Uterus (tissue), 4 donors: ENCODE results near the gene PRKAR1B. TPM values are rescaled to one million over a fixed set of nuclear protein-coding genes. Genes with fewer than 3 reads are reported as not detected.

ENCODE experiments used
- DNase-seq, 2 donors: peaks; one replicate each; pipeline ENCODE4 v3.0.0-alpha.2; 2019 to 2020
- H3K27ac ChIP-seq, 2 donors: fragments of 200-600 bp; sonication (generic); 1 replicate in 1 of 2; 2 replicates in 1 of 2; pipeline ENCODE4 v1.5.1; 2016 to 2018
- H3K27me3 ChIP-seq, 2 donors: fragments of 200-600 bp; sonication (generic); one replicate each; pipeline ENCODE4 v1.5.1; 2018 to 2019; ENCODE audit warnings: control low read depth in 1 of 2
- H3K36me3 ChIP-seq, 2 donors: fragments of 200-600 bp; sonication (generic); one replicate each; pipeline ENCODE4 v1.5.1; 2019; ENCODE audit warnings: control low read depth in 1 of 2
- H3K4me1 ChIP-seq, 2 donors: fragments of 200-600 bp; sonication (generic); one replicate each; pipeline ENCODE4 v1.5.1; 2018 to 2019; ENCODE audit warnings: control low read depth in 1 of 2
- H3K4me3 ChIP-seq, 2 donors: fragments of 200-600 bp; sonication (generic); 1 replicate in 1 of 2; 2 replicates in 1 of 2; pipeline ENCODE4 v1.5.1; 2018 to 2019; ENCODE audit warnings: mild to moderate bottlenecking in 1 of 2
- H3K9me3 ChIP-seq, 2 donors: fragments of 200-600 bp; sonication (generic); one replicate each; pipeline ENCODE4 v1.5.1; 2019; ENCODE audit warnings: control low read depth in 1 of 2
- POLR2A ChIP-seq, 2 donors: fragments of 450-650 bp; IDR thresholded peaks; one replicate each; pipeline ENCODE4 v1.6.1; 2016; ENCODE audit warnings: antibody characterized with exemption in 2 of 2, mild to moderate bottlenecking in 1 of 2, moderate library complexity in 1 of 2
- intact Hi-C: fragments of 100-400 bp; cut with DNase I; formaldehyde crosslinking; loops from one replicate; pipeline ENCODE4 v1.15.1; 2023; ENCODE audit warnings: low total_unique reads
- total RNA-seq, 4 donors: library from RNA; depleted of rRNA in 3 of 4; stranded (reverse); fragments of >200 nt in 3 of 4; gene quantifications; one replicate each; pipeline versions ENCODE4 v1.1.0 to v1.2.4, GENCODE V29; 2014 to 2023
- TF ChIP-seq, protein P1 (sequence below), 4 experiments: fragments of 200-600 bp in 2 of 4; fragments of 450-650 bp in 2 of 4; sonication (generic) in 2 of 4; IDR thresholded peaks; one replicate each; pipeline ENCODE4 v1.5.1; 2016 to 2019; ENCODE audit warnings: antibody characterized with exemption in 4 of 4, mild to moderate bottlenecking in 2 of 4, moderate library complexity in 1 of 4
- donor health status: DM: yes; HTN: yes; CAD: no.

Gene PRKAR1B
- total RNA-seq, 4 donors from 2014 or later, result 1.0 to 45.2 (median 28.7) TPM

GRCh38 chr7:532379-533143 is 194.5 kb downstream of the PRKAR1B start:
- intact Hi-C loops, result no loop called here
- no peaks in the 10 kb centered on the region for H3K27me3 ChIP-seq
- DNase-seq, result no peak
- no peaks in the 10 kb centered on the region for H3K9me3 ChIP-seq
- no peak overlapping the region for H3K4me3 ChIP-seq
- TF ChIP-seq, protein P1, sequence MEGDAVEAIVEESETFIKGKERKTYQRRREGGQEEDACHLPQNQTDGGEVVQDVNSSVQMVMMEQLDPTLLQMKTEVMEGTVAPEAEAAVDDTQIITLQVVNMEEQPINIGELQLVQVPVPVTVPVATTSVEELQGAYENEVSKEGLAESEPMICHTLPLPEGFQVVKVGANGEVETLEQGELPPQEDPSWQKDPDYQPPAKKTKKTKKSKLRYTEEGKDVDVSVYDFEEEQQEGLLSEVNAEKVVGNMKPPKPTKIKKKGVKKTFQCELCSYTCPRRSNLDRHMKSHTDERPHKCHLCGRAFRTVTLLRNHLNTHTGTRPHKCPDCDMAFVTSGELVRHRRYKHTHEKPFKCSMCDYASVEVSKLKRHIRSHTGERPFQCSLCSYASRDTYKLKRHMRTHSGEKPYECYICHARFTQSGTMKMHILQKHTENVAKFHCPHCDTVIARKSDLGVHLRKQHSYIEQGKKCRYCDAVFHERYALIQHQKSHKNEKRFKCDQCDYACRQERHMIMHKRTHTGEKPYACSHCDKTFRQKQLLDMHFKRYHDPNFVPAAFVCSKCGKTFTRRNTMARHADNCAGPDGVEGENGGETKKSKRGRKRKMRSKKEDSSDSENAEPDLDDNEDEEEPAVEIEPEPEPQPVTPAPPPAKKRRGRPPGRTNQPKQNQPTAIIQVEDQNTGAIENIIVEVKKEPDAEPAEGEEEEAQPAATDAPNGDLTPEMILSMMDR (IDR thresholded peaks at IDR 0.05), result no peak
- no peak for TF ChIP-seq POLR2A (IDR thresholded peaks at IDR 0.05)
- H3K4me1 ChIP-seq, result no peaks in the 10 kb centered on the region
- H3K27ac ChIP-seq, result no peak overlapping the region
- H3K36me3 ChIP-seq, result no peaks in the 10 kb centered on the region

GRCh38 chr7:531777-532176 is 195.3 kb downstream of the PRKAR1B start:
- no peak for DNase-seq
- H3K9me3 ChIP-seq, result no peaks in the 10 kb centered on the region
- TF ChIP-seq POLR2A (IDR thresholded peaks at IDR 0.05), result no peak
- TF ChIP-seq, protein P1 (IDR thresholded peaks at IDR 0.05), result no peak
- no peaks in the 10 kb centered on the region for H3K27me3 ChIP-seq
- no peak overlapping the region for H3K4me3 ChIP-seq
- no peak overlapping the region for H3K27ac ChIP-seq
- intact Hi-C loops, result no loop called here
- H3K36me3 ChIP-seq, result no peaks in the 10 kb centered on the region
- H3K4me1 ChIP-seq, result no peaks in the 10 kb centered on the region

GRCh38 chr7:528451-528850 is 198.6 kb downstream of the PRKAR1B start:
- no peak overlapping the region for H3K4me3 ChIP-seq
- intact Hi-C loops, result no loop called here
- no peak for TF ChIP-seq POLR2A (IDR thresholded peaks at IDR 0.05)
- TF ChIP-seq, protein P1 (IDR thresholded peaks at IDR 0.05), result no peak

GRCh38 chr7:527723-528122 is 199.4 kb downstream of the PRKAR1B start:
- H3K9me3 ChIP-seq, result no peaks in the 10 kb centered on the region
- H3K4me3 ChIP-seq, result no peak overlapping the region
- H3K27ac ChIP-seq, result no peak overlapping the region
- TF ChIP-seq POLR2A (IDR thresholded peaks at IDR 0.05), result no peak
- TF ChIP-seq, protein P1 (IDR thresholded peaks at IDR 0.05), result no peak
- H3K36me3 ChIP-seq, result no peaks in the 10 kb centered on the region
- peaks cover 0 to 2% of the 10 kb centered on the region in 2 donors for H3K27me3 ChIP-seq
- no peaks in the 10 kb centered on the region for H3K4me1 ChIP-seq
- intact Hi-C loops, result no loop called here
- DNase-seq, result no peak

More at GRCh38 chr7:528451-528850, 198.6 kb downstream of the PRKAR1B start:
- Histone ChIP-seq H3K27me3 (no peaks in the 10 kb centered on the region), H3K4me1 (no peaks in the 10 kb centered on the region), H3K36me3 (no peaks in the 10 kb centered on the region), H3K27ac (no peak overlapping the region), H3K9me3 (no peaks in the 10 kb centered on the region)
- DNase-seq, result no peak

DNA sequence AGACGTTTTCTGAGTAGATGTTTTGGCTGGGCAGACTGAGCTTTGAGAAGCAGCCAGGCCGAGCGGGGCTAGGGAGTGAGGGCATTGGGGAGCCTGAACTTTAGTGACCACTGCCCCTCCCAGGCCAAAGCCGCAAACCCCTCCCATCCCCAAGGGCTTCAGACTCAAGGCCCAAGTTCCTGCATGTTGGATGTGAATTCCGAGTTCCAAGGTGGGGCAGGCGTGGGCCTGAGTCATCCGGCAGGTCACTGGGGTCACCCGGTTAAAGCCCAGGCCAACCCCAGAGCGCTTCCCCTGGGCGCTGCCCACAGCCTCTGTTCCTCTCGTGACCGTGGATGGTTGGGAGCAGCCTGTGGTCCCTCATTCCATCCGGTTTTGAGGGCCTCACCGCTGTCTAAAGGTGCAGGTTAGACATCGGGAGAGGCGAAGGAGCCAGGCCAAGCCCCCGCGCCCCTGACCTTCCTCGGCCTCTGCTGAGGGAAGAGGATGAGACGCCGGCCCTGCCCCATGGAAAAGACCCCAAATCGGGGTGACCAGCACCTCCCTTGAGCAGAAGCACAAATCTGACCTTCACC is 200.5 kb downstream of the PRKAR1B start:
- intact Hi-C loops, result no loop called here
- TF ChIP-seq, protein P1 (IDR thresholded peaks at IDR 0.05), result no peak
- TF ChIP-seq POLR2A (IDR thresholded peaks at IDR 0.05), result no peak

More for the DNA sequence above, 200.5 kb downstream of the PRKAR1B start:
- H3K9me3 ChIP-seq, result no peaks in the 10 kb centered on the region
- H3K36me3 ChIP-seq, result no peaks in the 10 kb centered on the region
- DNase-seq, result no peak
- H3K27ac ChIP-seq, result no peak overlapping the region
- H3K27me3 ChIP-seq, result peaks cover 0 to 7% of the 10 kb centered on the region in 2 donors
- no peak overlapping the region for H3K4me3 ChIP-seq
- H3K4me1 ChIP-seq, result no peaks in the 10 kb centered on the region
